ENCODE measurements around the gene HMGCR.

DNA sequence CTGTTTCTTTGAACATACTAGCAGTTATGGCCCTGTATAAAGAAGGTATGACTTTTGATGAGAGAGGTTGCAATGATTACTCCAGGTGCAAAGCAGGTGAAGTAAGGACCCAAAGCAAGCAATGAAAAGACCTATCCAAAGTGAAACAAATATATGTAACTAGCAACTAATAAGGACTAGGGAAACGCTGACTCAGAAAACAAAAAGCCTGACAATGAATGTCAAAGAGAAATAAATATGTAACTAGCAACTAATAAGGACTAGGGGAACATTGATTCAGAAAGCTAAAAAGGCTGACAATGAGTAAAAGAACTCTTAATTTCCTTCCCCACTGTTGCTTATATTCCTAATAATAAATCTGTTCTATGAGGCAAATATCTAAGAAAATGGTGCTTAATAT lies 43.1 kb downstream of the HMGCR start:
- TF ChIP-seq, protein P1, sequence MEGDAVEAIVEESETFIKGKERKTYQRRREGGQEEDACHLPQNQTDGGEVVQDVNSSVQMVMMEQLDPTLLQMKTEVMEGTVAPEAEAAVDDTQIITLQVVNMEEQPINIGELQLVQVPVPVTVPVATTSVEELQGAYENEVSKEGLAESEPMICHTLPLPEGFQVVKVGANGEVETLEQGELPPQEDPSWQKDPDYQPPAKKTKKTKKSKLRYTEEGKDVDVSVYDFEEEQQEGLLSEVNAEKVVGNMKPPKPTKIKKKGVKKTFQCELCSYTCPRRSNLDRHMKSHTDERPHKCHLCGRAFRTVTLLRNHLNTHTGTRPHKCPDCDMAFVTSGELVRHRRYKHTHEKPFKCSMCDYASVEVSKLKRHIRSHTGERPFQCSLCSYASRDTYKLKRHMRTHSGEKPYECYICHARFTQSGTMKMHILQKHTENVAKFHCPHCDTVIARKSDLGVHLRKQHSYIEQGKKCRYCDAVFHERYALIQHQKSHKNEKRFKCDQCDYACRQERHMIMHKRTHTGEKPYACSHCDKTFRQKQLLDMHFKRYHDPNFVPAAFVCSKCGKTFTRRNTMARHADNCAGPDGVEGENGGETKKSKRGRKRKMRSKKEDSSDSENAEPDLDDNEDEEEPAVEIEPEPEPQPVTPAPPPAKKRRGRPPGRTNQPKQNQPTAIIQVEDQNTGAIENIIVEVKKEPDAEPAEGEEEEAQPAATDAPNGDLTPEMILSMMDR (IDR thresholded peaks at IDR 0.05; ENCODE audit: insufficient read depth, low read length) = no peak
- TF ChIP-seq POLR2AphosphoS5 (IDR thresholded peaks at IDR 0.05; ENCODE audit: low read depth) (no peak), GABPA (IDR thresholded peaks at IDR 0.05; ENCODE audit: low read depth) (no peak)
- TF ChIP-seq, protein P2, sequence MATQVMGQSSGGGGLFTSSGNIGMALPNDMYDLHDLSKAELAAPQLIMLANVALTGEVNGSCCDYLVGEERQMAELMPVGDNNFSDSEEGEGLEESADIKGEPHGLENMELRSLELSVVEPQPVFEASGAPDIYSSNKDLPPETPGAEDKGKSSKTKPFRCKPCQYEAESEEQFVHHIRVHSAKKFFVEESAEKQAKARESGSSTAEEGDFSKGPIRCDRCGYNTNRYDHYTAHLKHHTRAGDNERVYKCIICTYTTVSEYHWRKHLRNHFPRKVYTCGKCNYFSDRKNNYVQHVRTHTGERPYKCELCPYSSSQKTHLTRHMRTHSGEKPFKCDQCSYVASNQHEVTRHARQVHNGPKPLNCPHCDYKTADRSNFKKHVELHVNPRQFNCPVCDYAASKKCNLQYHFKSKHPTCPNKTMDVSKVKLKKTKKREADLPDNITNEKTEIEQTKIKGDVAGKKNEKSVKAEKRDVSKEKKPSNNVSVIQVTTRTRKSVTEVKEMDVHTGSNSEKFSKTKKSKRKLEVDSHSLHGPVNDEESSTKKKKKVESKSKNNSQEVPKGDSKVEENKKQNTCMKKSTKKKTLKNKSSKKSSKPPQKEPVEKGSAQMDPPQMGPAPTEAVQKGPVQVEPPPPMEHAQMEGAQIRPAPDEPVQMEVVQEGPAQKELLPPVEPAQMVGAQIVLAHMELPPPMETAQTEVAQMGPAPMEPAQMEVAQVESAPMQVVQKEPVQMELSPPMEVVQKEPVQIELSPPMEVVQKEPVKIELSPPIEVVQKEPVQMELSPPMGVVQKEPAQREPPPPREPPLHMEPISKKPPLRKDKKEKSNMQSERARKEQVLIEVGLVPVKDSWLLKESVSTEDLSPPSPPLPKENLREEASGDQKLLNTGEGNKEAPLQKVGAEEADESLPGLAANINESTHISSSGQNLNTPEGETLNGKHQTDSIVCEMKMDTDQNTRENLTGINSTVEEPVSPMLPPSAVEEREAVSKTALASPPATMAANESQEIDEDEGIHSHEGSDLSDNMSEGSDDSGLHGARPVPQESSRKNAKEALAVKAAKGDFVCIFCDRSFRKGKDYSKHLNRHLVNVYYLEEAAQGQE (IDR thresholded peaks at IDR 0.05; ENCODE audit: insufficient replicate concordance, low read depth) = no peak
